GM18909 (cell line): ENCODE measurements around the gene PRPF19.

Experiments
- ATAC-seq: cut with Tn5 transposase; IDR thresholded peaks from one replicate; pipeline ENCODE4 v1.9.1; 2021; ENCODE audit warnings: mild to moderate bottlenecking; ENCODE audit not compliant: unreplicated experiment, poor library complexity

PRPF19 gene

DNA sequence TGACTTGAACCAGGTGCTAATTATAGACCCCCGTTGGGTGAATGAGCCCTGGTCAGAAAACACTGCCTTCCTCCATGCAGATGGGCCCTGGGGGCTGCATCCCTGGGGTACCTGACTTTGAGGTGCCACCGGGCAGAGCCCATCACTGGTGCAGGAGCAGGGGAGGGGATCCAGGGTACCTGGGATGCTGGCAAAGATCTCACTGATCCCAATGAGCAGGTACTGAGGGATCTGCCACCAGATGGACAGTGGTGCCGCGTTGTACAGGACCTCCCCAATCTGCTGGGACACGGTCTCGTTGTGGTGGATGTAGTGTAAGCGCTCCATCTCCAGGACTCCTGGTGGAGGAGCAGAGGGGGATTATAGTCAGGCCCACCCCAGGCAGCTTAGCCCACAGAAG lies 32.9 kb upstream of the PRPF19 start:
- ATAC-seq: no peak

DNA sequence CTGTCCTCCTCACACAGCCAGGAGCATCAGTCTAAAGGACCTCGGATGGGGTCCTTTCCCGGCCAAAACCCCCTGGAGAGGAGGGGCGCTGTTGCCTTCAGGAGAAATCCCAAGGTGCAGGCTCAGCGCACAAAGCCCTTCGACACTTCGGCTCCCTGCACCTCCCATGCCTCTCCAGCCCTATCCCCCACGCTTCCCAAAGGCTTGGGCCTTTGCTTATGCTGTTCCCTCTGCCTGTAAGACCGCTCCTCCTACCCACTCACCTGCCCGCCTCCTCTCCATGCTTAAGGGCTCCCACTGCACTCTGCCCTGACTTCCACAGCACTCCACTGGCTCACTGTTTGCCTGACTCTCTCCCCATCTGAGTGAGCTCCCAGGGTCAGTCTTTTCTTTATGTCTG lies 32.1 kb upstream of the PRPF19 start:
- no peak for ATAC-seq

DNA sequence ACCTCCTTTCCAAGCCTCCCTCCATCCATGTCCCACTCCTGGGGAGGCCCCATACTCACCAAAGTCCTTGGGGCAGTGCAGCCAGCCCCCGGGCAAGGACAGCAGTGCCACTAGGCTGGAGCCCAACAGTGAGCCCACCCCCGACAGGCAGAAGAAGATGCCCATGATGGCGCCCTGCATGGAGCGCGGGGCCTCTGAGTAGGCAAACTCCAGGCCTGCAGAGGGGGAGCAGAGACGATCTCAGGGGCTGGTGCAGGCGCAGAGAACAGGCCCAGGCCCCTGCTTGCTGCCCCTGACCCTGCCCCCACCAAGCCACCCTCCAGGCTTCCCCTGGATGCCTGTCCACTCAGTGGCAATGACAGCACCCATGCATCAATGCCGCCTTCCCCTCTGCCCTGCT lies 31.4 kb upstream of the PRPF19 start:
- no peak for ATAC-seq

DNA sequence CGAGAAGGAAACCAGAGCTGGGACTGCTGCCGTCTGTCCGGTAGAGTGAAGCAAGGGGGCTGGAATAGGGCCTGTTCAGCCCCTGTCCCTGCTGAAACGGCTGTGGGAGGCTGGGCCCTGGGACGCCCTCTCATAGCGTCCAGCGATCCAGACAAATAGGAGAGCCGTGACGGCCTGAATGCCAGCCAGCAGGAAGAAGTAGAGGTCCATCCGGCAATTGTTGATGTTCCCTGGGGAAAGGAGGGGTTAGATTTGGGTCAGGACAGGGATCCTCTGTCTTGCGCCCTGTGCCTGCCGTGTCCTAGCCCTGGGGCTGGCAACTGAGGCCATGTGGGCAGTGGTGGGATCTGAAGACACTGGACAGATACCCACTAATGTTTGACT lies 30.8 kb upstream of the PRPF19 start:
- ATAC-seq: no peak

DNA sequence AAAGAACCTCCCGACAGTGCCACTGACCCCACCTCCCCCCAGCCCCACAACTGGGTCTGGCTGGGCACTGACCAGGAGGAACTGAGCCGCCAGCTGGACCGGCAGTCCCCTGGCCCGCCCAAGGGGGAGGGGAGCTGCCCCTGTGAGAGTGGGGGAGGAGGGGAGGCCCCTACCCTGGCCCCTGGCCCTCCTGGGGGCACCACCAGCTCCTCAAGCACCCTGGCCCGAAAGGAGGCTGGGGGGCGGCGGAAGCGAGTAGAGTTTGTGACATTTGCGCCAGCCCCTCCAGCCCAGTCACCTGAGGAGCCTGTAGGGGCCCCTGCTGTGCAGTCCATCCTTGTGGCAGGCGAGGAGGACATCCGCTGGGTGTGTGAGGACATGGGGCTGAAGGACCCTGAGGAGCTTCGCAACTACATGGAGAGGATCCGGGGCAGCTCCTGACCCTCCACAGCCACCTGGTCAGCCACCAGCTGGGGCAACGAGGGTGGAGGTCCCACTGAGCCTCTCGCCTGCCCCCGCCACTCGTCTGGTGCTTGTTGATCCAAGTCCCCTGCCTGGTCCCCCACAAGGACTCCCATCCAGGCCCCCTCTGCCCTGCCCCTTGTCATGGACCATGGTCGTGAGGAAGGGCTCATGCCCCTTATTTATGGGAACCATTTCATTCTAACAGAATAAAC lies 30.2 kb upstream of the PRPF19 start:
- ATAC-seq: no peak

DNA sequence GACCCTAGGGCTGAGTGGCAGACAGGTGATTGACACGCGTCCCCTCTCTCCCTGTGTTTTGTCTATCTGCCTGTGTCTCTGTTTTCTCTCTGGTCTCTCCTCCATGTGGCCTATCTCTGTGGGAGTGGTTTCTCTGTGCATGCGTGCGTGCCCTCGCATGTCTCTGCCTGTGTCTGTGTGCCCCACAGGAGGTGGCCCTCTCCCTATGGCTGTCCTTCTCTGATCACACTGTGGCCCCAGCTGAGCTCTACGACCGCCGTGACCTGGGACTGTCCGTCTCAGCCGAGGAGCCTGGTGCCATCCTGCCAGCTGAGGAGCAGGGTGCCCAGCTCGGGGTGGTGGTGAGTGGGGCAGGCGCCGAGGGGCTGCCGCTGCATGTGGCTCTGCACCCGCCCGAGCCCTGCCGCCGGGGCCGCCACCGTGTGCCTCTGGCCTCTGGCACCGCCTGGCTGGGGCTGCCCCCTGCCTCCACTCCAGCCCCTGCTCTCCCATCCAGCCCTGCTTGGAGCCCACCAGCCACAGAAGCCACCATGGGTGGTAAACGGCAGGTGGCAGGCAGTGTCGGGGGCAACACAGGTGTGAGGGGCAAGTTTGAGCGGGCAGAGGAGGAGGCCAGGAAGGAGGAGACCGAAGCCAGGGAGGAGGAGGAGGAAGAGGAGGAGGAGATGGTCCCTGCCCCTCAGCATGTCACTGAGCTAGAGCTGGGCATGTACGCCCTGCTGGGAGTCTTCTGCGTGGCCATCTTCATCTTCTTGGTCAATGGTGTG lies 29.5 kb upstream of the PRPF19 start:
- ATAC-seq: no peak

DNA sequence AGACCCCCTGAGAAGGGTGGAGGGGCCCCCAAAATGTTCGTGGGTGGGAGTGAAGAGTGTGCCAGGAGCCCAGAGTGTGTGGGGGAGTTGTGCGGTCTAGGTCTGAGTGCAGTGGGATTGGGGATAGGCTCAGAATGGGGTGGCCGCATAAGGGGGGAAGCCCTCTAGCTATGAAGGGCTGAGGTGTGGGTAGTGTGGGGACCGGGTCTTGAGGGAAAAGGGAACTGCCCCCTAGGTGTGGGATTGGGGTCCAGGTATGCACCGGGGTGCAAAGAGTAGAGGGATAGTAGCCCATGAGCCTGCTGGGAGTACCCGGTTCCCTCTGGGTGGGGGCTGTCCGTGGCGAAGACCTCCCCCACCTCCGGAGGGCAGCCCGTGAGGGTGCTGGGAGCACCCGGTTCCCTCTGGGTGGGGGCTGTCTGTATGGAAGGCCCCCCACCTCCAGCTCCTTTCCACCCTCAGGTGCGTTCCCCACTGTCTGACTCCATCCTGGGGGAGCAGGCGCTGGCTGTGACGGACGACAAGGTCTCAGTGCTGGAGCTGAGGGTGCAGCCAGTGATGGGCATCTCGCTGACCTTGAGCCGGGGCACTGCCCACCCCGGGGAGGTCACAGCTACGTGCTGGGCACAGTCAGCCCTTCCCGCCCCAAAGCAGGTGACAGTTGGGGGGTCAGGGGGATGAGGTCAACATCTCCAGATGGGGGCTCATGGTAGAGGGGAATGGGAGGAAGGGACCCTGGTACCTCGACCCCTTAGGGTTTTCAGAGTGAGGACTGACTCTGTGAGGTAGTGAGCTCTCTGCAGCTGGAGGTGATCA lies 28.6 kb upstream of the PRPF19 start:
- no peak for ATAC-seq

DNA sequence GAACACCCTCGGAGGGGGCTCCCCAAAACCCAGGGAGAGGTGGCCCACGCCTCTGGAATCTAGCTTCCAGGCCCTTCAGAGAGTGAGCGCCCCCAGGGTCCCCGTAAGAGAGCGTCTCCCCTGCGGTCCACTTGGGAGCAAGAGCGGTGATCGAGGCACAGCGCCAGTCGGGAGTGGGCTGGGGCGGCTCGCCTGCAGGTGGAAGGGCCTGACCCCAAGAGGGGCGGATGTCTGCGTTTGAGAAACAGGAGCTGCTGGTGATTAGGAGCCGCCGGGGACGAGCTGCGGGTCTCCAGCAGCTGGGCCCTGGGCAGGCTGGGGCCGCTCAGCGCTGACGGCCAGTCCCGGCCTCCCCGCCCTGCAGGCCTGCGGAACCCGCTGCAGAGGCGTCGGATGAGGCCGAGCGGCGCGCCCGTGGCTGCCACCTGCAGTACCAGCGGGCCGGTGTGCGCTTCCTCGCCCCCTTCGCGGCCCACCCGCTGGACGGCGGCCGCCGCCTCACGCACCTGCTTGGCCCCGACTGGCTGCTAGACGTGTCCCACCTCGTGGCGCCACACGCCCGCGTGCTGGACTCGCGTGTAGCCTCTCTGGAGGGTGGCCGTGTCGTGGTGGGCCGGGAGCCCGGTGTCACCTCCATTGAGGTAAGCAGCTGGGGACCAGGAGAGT lies 27.9 kb upstream of the PRPF19 start:
- no peak for ATAC-seq

DNA sequence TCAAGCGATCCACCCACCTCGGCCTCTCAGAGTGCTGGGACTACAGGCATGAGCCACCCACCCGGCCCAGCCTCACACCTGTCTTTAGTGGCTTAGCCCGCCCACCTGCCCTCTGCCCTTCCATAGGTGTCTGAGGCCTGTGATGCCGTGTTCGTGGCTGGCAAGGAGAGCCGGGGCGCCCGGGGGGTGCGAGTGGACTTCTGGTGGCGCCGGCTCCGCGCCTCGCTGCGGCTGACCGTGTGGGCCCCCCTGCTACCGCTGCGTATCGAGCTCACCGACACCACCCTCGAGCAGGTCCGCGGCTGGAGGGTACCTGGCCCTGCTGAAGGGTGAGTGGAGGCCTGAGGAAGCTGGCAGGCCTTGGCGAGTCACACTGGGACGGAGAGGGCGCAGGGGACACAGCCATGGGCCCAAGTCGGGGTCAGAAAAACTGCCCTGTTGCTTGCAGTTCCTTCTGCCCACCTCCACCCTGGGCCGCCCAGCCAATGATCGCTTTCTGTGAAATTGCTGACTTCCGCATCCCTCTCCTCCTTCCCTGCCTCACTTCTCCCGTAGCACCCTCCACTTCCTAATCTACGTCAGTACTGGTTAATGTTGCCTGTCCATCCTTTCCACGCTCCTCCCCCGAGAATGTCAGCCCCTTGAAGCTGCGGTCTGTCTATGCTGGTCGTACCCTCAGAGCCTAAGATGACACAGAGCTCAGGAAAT lies 27.2 kb upstream of the PRPF19 start:
- ATAC-seq: no peak

DNA sequence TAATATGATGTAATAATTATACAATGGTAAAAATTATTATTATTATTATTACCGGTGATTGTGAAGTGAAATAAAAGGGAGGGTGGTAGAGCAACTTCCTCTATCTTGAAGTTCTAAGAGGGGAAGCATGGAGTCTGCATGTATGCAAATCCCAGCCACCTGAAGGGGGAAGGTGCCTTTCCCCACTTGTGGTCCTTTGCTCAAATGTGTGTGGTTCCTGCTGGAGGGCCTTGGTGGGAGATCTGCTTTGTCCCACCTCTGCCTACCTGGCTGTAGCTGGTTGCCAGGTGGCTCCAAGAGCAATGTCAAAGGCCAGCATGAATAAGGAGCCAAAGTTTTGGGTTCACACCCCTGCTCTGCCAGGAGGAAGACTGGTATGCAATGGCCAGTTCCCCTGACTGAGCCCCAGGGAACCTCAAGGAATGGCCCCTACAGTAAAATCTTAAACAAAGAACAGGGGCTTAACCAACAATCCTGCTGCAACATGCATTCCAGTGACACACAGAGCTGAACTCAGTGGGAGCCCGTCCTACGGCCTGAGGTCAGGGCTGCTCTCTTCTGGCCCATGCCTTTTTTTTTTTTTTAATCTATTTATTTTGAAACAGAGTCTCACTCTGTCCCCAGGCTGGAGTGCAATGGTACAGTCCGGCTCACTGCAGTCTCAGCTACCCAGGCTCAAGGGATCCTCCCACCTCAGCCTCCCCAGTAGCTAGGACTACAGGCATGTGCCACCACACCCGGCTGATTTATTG lies 26.4 kb upstream of the PRPF19 start:
- no peak for ATAC-seq

DNA sequence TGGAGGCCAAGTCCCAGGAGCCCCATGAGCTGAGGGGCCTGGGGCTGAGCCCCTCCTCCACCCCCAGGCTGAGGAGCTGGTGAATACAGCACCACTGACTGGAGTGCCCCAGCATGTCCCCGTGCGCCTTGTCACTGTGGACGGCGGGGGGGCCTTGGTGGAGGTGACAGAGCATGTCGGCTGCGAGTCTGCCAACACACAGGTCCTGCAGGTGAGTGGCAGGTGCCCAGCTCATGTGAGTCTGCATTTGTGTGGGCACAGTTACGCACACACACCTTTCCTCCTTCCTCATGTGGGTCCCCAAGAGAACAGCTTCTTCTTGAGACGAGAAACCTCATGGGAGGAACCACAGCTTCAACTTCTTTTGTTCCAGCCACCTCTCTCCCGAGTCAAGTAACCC lies 25.5 kb upstream of the PRPF19 start:
- no peak for ATAC-seq

DNA sequence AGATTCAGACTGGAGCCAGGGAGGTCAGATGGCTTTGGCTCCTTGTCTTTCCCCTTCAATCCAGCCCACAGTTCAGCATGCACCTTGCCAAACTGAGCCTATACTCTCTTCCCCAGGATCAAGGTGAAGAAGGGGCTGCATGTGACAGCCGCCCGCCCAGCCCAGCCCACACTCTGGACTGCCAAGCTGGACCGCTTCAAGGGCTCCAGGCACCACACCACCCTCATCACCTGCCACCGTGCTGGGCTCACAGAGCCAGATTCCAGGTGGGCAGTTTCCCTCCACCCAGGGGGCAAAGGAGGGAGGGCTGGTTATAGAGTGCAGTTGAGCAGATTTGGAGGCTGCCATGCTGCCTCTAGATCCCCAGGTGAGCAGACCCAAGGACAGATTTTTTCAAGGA lies 24.0 kb upstream of the PRPF19 start:
- no peak for ATAC-seq

DNA sequence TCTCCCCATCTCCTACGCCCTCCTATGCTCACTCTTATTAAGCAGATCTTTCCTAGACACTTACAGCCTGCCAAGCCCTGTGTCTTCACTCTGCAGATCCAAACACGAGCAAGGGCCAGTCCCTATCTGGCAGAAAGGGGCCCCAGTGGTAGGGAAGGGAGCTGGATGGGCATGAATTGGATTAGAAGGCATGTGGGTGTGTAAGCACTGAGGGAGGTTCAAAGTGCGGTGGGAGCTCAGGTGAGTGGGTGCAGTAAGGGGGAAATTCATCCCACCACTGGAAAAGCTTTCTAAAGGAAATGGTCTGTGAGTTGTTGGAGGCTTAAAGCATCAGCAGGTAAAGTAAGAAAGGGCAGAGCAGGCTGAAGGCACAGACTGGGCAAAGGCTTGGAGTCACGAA lies 23.4 kb upstream of the PRPF19 start:
- ATAC-seq: no peak

DNA sequence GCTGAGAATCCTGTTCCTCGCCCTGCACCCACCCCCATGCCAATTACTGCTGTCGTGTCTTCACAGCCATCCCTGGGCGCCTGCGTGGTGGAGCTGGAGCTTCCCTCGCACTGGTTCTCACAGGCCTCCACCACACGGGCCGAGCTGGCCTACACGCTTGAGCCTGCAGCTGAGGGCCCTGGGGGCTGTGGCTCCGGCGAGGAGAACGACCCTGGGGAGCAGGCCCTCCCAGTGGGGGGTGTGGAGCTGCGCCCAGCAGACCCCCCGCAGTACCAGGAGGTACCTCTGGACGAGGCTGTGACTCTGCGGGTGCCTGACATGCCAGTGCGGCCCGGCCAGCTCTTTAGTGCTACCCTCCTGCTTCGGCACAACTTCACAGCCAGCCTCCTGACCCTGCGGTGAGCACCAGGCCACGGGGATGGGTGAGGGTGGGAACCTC lies 22.2 kb upstream of the PRPF19 start:
- ATAC-seq: no peak

DNA sequence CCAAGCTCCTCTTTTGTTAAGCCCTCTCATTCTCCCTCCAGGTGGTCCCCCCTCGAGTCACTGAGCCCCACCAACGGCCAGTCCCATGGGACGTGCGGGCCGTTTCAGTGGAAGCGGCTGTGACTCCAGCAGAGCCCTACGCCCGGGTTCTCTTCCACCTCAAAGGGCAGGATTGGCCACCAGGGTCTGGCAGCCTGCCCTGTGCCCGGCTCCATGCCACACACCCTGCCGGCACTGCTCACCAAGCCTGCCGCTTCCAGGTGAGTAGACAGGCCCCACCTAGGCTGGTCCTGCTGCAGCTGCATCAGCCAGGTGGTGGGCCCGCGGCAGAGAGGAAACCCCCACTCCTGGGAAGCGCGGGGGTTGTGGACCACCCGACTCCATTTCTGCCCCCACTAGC lies 21.2 kb upstream of the PRPF19 start:
- ATAC-seq: no peak

DNA sequence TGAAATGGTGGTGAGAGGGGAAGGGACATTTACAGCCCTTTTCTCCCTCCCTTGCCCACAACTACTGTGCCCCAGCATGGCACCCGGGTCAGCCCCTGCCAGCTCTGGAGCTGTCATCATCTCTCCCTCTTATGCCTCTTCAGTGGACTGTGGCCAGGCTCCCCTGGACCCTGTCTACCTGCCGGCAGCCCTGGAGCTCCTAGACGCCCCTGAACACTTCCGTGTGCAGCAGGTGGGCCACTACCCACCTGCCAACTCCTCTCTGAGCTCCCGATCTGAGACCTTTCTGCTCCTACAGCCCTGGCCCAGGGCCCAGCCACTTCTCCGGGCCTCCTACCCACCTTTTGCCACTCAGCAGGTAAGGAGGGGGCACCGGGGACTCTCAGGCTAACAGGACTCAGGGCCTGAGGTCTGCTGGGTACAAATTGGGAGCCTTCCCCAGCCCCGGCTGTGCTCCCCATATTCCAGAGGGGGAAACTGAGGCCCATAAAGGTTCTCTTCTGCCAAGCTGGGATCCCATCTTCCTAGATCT lies 20.7 kb upstream of the PRPF19 start:
- ATAC-seq: no peak

DNA sequence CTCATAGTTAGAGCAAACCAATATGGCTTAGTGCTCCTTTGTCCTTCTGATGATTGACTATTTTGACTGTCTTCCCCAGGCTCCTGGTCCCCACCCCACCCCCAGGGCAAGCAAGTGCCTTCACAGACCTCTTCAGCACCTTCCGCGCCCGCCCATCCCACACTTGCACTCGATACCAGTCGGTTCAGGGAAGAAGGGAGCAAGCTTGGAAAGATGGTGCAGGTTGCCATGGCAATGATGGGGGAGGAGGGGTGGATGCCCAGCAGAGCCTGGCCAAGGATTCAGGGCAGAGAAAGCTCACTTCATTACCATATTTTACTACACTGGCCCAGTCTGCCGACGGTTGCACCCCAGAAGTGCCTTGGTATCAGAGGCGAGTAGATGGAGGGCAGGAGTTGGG lies 20.1 kb upstream of the PRPF19 start:
- no peak for ATAC-seq

DNA sequence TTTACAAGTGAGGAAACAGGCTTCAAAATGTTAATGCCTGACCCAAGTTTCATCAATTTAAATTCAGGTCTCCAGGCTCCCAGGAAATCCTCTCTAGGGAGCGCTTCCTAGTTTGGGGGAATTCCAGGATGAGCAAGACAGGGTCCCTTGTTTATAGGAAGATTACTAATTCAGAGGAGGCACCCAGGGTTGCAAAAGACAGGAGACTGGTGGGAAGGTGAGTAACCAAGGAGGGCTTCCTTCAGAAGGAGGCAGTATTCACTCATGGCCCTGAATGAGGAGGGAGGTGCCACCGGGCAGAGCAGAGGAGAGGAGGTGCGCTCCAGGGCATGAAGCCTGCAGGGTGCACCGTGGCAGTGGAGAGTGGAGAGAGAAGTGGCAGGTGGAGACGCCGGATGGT lies 19.5 kb upstream of the PRPF19 start:
- ATAC-seq: no peak
